Measurements from ENCODE around the gene STK31. TPM values are rescaled to one million over a fixed set of nuclear protein-coding genes. Genes with fewer than 3 reads are reported as not detected.
"Not testable (repeated sequence)": the region's sequence is repeated elsewhere in the genome, so short reads cannot be mapped to it uniquely, and the experiment has no call there.

Gene STK31
- total and polyA plus RNA-seq, 3 donors from 2014 or later: 59.7 to 79.8 (median 76.8) TPM

DNA sequence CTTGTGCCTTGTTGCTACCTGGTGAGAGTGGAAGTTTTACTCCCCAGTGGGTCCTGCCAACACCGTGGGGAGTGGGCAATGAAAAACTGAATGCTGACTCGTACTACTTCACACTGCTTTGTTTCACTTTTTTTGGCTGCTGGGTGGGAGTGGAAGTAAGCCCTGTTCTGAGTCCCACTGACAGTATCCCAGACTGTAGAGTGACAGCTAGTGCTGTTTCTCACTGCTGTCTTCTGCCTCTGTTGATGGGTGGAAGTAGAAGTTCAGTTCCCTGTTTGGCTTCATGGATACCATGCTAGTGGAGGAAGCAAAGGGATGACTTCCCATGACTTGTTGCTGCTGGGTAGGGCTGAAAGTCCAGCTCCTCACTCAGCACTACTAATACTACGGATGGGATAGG is 98.4 kb downstream of the STK31 start:
- Histone ChIP-seq H3K9me3 (no peaks in the 10 kb centered on the region), H3K27ac (no peak overlapping the region), H3K27me3 (no peaks in the 10 kb centered on the region), H3K4me1 (no peaks in the 10 kb centered on the region), H3K4me3 (no peak overlapping the region), H3K36me3 (ENCODE audit: low read depth, missing control alignments) (no peaks in the 10 kb centered on the region)
- 84 to 87% methylated on average over 3 of the region's 3 CpGs for WGBS, 2 donors
- DNase-seq: no peak
- no peak for TF ChIP-seq POLR2A (IDR thresholded peaks at IDR 0.05)
- TF ChIP-seq, protein P1, sequence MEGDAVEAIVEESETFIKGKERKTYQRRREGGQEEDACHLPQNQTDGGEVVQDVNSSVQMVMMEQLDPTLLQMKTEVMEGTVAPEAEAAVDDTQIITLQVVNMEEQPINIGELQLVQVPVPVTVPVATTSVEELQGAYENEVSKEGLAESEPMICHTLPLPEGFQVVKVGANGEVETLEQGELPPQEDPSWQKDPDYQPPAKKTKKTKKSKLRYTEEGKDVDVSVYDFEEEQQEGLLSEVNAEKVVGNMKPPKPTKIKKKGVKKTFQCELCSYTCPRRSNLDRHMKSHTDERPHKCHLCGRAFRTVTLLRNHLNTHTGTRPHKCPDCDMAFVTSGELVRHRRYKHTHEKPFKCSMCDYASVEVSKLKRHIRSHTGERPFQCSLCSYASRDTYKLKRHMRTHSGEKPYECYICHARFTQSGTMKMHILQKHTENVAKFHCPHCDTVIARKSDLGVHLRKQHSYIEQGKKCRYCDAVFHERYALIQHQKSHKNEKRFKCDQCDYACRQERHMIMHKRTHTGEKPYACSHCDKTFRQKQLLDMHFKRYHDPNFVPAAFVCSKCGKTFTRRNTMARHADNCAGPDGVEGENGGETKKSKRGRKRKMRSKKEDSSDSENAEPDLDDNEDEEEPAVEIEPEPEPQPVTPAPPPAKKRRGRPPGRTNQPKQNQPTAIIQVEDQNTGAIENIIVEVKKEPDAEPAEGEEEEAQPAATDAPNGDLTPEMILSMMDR (IDR thresholded peaks at IDR 0.05): no peak
- intact Hi-C loops (cut with DNase I; ENCODE audit: low total_unique reads): no loop called here

GRCh38 chr7:23810099-23810498 is 100.1 kb downstream of the STK31 start:
- no peaks in the 10 kb centered on the region for H3K27me3 ChIP-seq
- H3K27ac ChIP-seq: no peak overlapping the region
- WGBS, 2 donors: 91 to 92% methylated on average over 1 of the region's 1 CpG
- intact Hi-C loops (cut with DNase I; ENCODE audit: low total_unique reads): no loop called here
- TF ChIP-seq, protein P1 (IDR thresholded peaks at IDR 0.05): no peak
- no peak for TF ChIP-seq POLR2A (IDR thresholded peaks at IDR 0.05)
- no peak for DNase-seq
- H3K4me1 ChIP-seq: no peaks in the 10 kb centered on the region
- no peaks in the 10 kb centered on the region for H3K9me3 ChIP-seq
- H3K4me3 ChIP-seq: no peak overlapping the region
- H3K36me3 ChIP-seq (ENCODE audit: low read depth, missing control alignments): no peaks in the 10 kb centered on the region

- intact Hi-C loops (cut with DNase I; ENCODE audit: low total_unique reads): no loop called here
Measured at GRCh38 chr7:23811540-23811939, 101.5 kb downstream of the STK31 start.

DNA sequence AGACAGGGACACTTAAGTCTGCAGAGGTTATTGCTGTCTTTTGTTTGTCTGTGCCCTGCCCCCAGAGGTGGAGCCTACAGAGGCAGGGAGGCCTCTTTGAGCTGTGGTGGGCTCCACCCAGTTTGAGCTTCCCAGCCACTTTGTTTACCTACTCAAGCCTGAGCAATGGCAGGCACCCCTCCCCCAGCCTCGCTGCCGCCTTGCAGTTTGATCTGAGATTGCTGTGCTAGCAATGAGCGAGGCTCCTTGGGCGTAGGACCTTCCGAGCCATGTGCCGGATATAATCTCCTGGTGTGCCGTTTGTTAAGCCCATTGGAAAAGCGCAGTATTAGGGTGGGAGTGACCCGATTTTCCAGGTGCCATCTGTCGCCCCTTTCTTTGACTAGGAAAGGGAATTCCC is 118.1 kb downstream of the STK31 start:
- intact Hi-C loops (cut with DNase I; ENCODE audit: low total_unique reads); H3K27me3 ChIP-seq; H3K4me1 ChIP-seq; H3K36me3 ChIP-seq (ENCODE audit: low read depth, missing control alignments); H3K4me3 ChIP-seq; DNase-seq; H3K27ac ChIP-seq; H3K9me3 ChIP-seq: not testable (repeated sequence)
- WGBS, 2 donors: 96% methylated on average over 10 of the region's 10 CpGs

More at GRCh38 chr7:23811540-23811939, 101.5 kb downstream of the STK31 start:
- no peaks in the 10 kb centered on the region for H3K36me3 ChIP-seq (ENCODE audit: low read depth, missing control alignments)
- no peaks in the 10 kb centered on the region for H3K4me1 ChIP-seq
- H3K27ac ChIP-seq: no peak overlapping the region
- H3K27me3 ChIP-seq: no peaks in the 10 kb centered on the region
- DNase-seq: no peak
- H3K4me3 ChIP-seq: no peak overlapping the region
- H3K9me3 ChIP-seq: no peaks in the 10 kb centered on the region
- 85 to 100% methylated on average over 1 of the region's 1 CpG for WGBS, 2 donors
- no peak for TF ChIP-seq POLR2A (IDR thresholded peaks at IDR 0.05)
- TF ChIP-seq, protein P1 (IDR thresholded peaks at IDR 0.05): peak in 1 of 3 experiments; percentile 71

- H3K4me1 ChIP-seq; intact Hi-C loops (cut with DNase I; ENCODE audit: low total_unique reads): not testable (repeated sequence)
Measured at GRCh38 chr7:23832733-23833132, 122.7 kb downstream of the STK31 start.

DNA sequence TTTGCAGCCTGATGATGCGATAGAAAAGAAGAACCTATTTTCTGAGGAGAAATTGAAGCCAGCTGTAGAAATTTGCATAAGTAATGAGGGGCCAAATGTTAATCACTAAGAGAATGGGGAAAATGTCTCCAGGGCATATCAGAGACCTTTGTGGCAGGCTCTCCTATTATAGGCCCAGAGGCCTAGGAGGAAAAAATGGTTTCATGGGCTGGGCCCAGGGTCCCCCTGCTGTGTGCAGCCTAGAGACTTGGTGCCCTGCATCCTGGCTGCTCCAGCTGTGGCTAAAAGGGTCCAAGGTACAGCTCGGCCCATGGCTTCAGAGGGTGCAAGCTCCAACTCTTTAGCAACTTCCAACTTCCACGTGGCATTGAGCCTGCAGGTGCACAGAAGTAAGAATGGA is 123.4 kb downstream of the STK31 start:
- TF ChIP-seq, protein P1 (IDR thresholded peaks at IDR 0.05): no peak
- no peak for TF ChIP-seq POLR2A (IDR thresholded peaks at IDR 0.05)
- intact Hi-C loops (cut with DNase I; ENCODE audit: low total_unique reads): no loop called here
- 95 to 97% methylated on average over 3 of the region's 3 CpGs for WGBS, 2 donors
- Histone ChIP-seq H3K27me3 (no peaks in the 10 kb centered on the region), H3K4me3 (no peak overlapping the region), H3K4me1 (no peaks in the 10 kb centered on the region), H3K27ac (no peak overlapping the region), H3K9me3 (no peaks in the 10 kb centered on the region), H3K36me3 (ENCODE audit: low read depth, missing control alignments) (no peaks in the 10 kb centered on the region)
- no peak for DNase-seq

More at GRCh38 chr7:23832733-23833132, 122.7 kb downstream of the STK31 start:
- DNase-seq; H3K9me3 ChIP-seq; H3K36me3 ChIP-seq (ENCODE audit: low read depth, missing control alignments); H3K4me3 ChIP-seq; H3K27ac ChIP-seq; H3K27me3 ChIP-seq: not testable (repeated sequence)
- 82 to 85% methylated on average over 4 of the region's 4 CpGs for WGBS, 2 donors

- H3K27me3 ChIP-seq; H3K4me1 ChIP-seq; H3K9me3 ChIP-seq; H3K4me3 ChIP-seq; H3K27ac ChIP-seq; H3K36me3 ChIP-seq (ENCODE audit: low read depth, missing control alignments); intact Hi-C loops (cut with DNase I; ENCODE audit: low total_unique reads); DNase-seq: not testable (repeated sequence)
- WGBS, 2 donors: 88 to 90% methylated on average over 8 of the region's 8 CpGs
Measured at GRCh38 chr7:23844837-23845236, 134.8 kb downstream of the STK31 start.
